ENCODE results near the gene CCL11. TPM values are rescaled to one million over a fixed set of nuclear protein-coding genes. Genes with fewer than 3 reads are reported as not detected.

The CCL11 gene
- total RNA-seq, 2 donors from 2014 or later: not detected

- Mint-ChIP-seq H3K36me3 (peaks cover 7 to 12% of the 10 kb centered on the region in 2 donors), H3K27ac (no peak overlapping the region), H3K9me3 (peaks cover 5% of the 10 kb centered on the region in 2 donors)
- DNase-seq (ENCODE audit: low spot score in 2 of 2) (no peak), ATAC-seq (no peak)
These were observed 13.5 kb downstream of the CCL11 start for GRCh38 chr17:34299027-34299426.

GRCh38 chr17:34299956-34300577 is 14.5 kb downstream of the CCL11 start:
- H3K27ac Mint-ChIP-seq: no peak overlapping the region
- H3K36me3 Mint-ChIP-seq: peaks cover 7 to 12% of the 10 kb centered on the region in 2 donors
- ATAC-seq (no peak), DNase-seq (ENCODE audit: low spot score in 2 of 2) (no peak)
- peaks cover 5% of the 10 kb centered on the region in 2 donors for H3K9me3 Mint-ChIP-seq

DNA sequence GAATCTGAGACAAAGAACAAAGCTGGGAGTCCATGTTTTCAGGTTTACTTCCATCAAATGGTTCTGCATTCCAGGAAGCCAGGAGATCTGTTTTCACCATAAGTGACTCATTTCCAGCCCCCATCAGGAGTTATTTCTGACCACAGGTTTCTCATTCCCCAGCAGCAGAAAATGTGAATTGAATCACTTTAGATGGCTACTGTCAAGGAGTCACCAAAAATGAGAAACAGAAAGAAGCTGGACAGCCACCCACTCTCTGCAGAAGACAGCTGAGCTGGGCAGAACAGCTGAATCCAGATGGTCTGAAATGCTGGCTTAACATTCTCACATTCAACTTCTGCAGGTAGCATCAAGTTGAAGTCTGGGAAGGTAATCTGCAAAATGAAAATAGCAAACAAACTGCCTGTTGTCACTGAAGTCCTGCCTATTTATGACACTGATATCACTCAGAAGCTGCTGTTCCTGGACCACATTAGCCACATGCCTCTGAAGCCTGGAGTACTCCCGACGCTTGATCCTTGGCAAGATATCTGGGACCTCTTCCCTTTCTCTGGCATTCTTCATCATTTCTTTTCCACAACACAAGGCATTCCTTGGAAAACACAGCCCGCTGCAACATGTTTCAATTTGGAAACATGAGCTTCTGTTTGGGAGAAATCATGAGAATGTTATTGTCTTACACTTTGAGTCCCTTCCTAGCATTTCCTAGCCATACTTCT is 15.3 kb downstream of the CCL11 start:
- peak in 1 of 2 donors; percentile 71 for ATAC-seq
- Mint-ChIP-seq H3K9me3 (peaks cover 5% of the 10 kb centered on the region in 2 donors), H3K36me3 (peaks cover 7 to 12% of the 10 kb centered on the region in 2 donors), H3K27ac (no peak overlapping the region)
- DNase-seq (ENCODE audit: low spot score in 2 of 2): no peak

DNA sequence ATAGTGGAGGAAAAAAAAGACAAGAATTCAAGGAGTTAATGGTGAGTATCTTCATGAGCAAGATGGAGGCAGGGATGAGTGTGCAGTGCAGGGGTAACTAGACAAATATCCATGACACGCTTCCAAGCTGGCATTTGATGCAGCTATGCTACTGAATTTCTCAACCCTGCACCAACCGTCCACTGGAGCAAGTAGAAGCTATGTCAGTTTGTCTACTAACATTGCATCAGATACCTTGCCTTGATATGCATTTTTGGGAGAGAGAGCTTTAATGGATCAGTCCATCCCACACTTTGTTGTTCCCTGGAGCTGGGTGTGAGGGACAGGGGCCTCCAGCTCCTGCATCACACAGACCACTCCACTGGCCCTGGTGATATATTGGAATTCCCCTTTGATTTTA is 16.4 kb downstream of the CCL11 start:
- ATAC-seq: no peak
- Mint-ChIP-seq H3K9me3 (peaks cover 5% of the 10 kb centered on the region in 2 donors), H3K27ac (no peak overlapping the region), H3K36me3 (peaks cover 7 to 12% of the 10 kb centered on the region in 2 donors)
- DNase-seq (ENCODE audit: low spot score in 2 of 2): no peak

- DNase-seq (ENCODE audit: low spot score in 2 of 2): no peak
These were observed 17.1 kb downstream of the CCL11 start for GRCh38 chr17:34302636-34303035.

DNA sequence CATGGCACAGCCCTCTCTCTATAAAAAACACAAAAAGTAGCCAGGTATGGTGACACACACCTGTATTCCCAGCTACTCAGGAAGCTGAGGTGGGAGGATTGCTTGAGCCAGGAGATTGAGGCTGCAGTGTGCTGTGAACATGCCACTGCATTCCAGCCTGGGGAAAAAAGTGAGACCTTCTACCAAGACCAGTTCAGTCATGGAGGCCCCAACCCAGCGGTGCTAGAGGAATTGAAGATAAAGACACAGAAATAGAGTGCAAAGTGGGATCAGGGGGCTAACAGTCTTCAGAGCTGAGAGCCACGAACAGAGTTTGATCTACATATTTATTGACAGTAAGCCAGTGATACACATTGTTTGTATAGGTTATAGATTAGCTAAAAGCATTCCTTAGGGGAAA is 18.1 kb downstream of the CCL11 start:
- H3K27ac Mint-ChIP-seq: no peak overlapping the region
- ATAC-seq (no peak), DNase-seq (ENCODE audit: low spot score in 2 of 2) (no peak)
- H3K9me3 Mint-ChIP-seq: peaks cover under 1% of the 10 kb centered on the region in 2 donors
- peaks cover 2 to 6% of the 10 kb centered on the region in 2 donors for H3K36me3 Mint-ChIP-seq

More at GRCh38 chr17:34302636-34303035, 17.1 kb downstream of the CCL11 start:
- peaks cover 7 to 12% of the 10 kb centered on the region in 2 donors for H3K36me3 Mint-ChIP-seq
- no peak for ATAC-seq
- H3K9me3 Mint-ChIP-seq: peaks cover 5% of the 10 kb centered on the region in 2 donors
- H3K27ac Mint-ChIP-seq: no peak overlapping the region

DNA sequence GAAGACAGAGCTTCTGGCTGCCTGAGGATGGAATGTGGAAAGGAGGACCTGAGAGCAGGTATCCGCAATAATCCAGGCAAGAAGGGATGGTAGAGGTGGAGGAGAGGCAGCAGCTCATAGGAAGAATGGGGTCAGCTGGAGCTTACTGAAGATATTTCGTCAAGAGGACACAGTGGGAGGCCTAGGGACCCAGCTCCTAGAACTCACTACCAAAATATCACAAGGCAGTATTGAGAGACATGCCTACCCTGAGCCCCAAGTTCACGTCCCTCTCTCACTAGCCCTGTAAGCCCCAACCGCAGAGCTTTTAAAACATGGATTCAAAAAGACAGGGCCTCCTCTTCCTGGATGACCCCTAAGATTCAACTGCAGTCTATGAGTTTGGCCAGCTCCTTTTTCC is 19.5 kb downstream of the CCL11 start:
- no peak for ATAC-seq
- H3K9me3 Mint-ChIP-seq: no peaks in the 10 kb centered on the region

GRCh38 chr17:34305606-34306005 is 20.1 kb downstream of the CCL11 start:
- H3K27ac Mint-ChIP-seq: peak overlapping the region in 1 of 2 donors; percentile 77
- no peaks in the 10 kb centered on the region for H3K36me3 Mint-ChIP-seq
- no peaks in the 10 kb centered on the region for H3K9me3 Mint-ChIP-seq
- ATAC-seq (no peak), DNase-seq (ENCODE audit: low spot score in 2 of 2) (no peak)

More for the DNA sequence above, 19.5 kb downstream of the CCL11 start:
- Mint-ChIP-seq H3K36me3 (no peaks in the 10 kb centered on the region), H3K27ac (no peak overlapping the region)
- DNase-seq (ENCODE audit: low spot score in 2 of 2): no peak

DNA sequence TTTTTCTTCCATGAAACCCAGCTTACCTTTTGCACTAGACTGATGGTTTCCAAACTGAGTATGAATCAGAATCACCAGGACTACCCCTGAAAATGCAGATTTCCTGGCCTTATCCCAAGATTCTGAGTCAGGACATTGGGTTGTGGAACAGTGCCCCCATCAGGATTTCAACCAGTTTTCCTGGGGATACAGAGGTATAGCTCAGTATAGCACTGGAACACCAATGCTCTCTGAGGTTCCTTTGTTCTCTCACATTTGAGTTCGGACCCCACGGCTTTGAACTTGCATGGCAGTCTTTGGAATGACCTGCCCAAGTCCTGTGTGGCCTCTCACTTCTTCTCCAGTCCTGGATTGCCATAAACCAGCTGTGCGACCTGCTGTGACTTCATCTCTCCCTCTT is 20.9 kb downstream of the CCL11 start:
- no peak overlapping the region for H3K27ac Mint-ChIP-seq
- ATAC-seq (no peak), DNase-seq (ENCODE audit: low spot score in 2 of 2) (no peak)
- no peaks in the 10 kb centered on the region for H3K9me3 Mint-ChIP-seq
- H3K36me3 Mint-ChIP-seq: no peaks in the 10 kb centered on the region

GRCh38 chr17:34307110-34307509 is 21.6 kb downstream of the CCL11 start:
- H3K27ac Mint-ChIP-seq: no peak overlapping the region
- no peaks in the 10 kb centered on the region for H3K9me3 Mint-ChIP-seq
- ATAC-seq (peak in 1 of 2 donors; percentile 71), DNase-seq (ENCODE audit: low spot score in 2 of 2) (no peak)
- no peaks in the 10 kb centered on the region for H3K36me3 Mint-ChIP-seq

DNA sequence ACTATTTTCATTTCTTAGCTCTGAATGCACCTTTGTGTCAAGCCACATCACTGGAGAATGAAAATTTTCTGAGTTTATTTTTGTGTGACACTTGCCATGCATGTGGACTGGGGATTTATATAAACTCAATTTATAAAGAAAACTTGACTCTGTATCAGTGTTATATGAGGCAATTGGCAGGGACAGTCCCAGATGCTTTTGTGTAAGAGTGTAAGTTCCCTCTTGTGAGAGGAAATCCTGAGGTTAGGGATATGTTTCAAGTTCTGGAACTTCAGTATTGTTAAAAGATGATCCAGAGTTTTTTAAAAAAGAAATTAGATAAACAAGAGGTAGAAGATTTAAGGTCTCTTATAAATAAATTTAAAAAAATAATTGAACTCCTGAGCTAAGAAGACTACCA is 22.8 kb downstream of the CCL11 start:
- Mint-ChIP-seq H3K27ac (no peak overlapping the region), H3K9me3 (no peaks in the 10 kb centered on the region), H3K36me3 (no peaks in the 10 kb centered on the region)
- ATAC-seq (no peak), DNase-seq (ENCODE audit: low spot score in 2 of 2) (no peak)

DNA sequence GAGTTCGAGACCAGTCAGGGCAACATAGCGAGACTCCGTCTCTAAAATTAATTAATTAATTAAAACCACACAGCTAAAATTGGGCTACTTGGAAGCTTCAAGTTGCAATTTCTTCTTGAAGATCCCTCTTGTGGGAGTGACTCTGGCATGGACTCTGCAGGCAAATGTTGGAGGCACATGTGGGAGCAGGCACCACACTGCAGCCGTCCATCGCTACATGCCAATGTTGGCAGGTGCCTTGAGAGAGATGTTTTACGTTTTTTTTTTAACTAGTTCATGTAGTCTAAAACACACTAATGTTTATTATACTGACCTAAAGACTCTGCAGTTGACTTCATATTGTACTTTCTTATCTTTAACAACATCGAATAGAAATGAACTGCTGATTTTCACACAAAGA is 25.7 kb downstream of the CCL11 start:
- Mint-ChIP-seq H3K27ac (no peak overlapping the region), H3K36me3 (no peaks in the 10 kb centered on the region), H3K9me3 (no peaks in the 10 kb centered on the region)
- ATAC-seq (no peak), DNase-seq (ENCODE audit: low spot score in 2 of 2) (no peak)

DNA sequence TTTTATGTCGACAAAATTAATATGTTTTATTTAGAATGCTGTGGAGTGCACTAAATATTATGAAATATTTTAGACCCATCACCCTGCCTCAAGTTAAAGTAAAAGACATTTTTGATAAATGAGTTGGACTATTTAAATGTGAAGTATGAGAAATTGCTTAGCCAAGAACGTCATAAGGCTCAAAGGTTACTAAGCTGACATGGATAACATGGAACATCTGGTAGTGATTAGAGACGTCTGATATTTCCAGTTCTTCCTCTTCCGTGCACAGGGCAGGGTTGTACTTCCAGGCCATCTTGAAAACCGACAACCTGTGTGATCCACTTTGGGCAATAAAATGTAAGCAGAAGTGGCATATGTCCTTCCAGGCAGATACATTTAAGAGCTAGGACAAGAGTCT is 26.5 kb downstream of the CCL11 start:
- Mint-ChIP-seq H3K9me3 (no peaks in the 10 kb centered on the region), H3K27ac (no peak overlapping the region), H3K36me3 (no peaks in the 10 kb centered on the region)
- ATAC-seq (no peak), DNase-seq (ENCODE audit: low spot score in 2 of 2) (no peak)

DNA sequence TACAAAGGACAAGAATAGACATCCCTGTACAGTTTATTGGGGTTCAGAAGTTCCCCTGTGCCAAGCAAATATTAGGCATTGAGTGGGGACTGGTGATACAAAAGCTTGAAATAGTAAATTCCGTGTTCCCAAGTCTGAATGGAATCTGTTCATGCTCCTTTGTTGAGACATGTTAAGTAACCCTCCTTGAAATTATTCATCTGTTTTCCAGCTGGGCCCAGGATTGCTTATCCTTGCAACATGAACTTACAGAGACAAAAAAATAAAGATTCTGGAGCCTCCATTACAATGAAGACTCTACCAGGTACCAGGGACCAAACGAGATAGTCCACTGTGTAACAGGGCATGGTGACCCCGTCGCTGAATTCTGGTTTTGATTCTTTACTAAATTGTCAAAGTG is 27.6 kb downstream of the CCL11 start:
- ATAC-seq (no peak), DNase-seq (ENCODE audit: low spot score in 2 of 2) (no peak)
- H3K36me3 Mint-ChIP-seq: no peaks in the 10 kb centered on the region
- peaks cover 0 to 4% of the 10 kb centered on the region in 2 donors for H3K9me3 Mint-ChIP-seq
- no peak overlapping the region for H3K27ac Mint-ChIP-seq

DNA sequence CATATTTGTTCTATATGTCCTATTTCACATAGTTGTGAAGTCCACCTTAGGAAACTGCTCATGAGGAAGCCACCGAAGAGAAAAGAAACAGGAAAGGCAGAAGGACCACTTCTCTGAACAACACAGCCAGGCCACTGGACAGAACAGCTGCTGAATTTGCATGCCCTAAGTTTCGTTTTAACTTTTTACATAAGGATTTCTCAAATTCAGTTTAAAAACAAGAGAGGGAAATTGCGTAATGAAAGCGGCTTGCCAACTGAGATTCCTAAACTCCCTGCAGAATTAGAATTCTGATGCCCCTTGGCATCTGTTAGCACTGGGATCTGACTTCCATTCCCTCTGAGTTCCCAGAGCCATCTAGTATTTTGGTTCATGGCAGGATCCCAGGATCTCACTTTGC is 28.7 kb downstream of the CCL11 start:
- ATAC-seq: no peak
- Mint-ChIP-seq H3K9me3 (peaks cover 0 to 4% of the 10 kb centered on the region in 2 donors), H3K36me3 (no peaks in the 10 kb centered on the region), H3K27ac (no peak overlapping the region)
- DNase-seq (ENCODE audit: low spot score in 2 of 2): no peak

- no peaks in the 10 kb centered on the region for H3K36me3 Mint-ChIP-seq
- ATAC-seq (no peak), DNase-seq (ENCODE audit: low spot score in 2 of 2) (no peak)
- H3K9me3 Mint-ChIP-seq: peaks cover 0 to 4% of the 10 kb centered on the region in 2 donors
- no peak overlapping the region for H3K27ac Mint-ChIP-seq
These were observed 32.9 kb downstream of the CCL11 start for GRCh38 chr17:34318474-34318873.

- no peak for DNase-seq (ENCODE audit: low spot score in 2 of 2)
- no peak for ATAC-seq
- H3K36me3 Mint-ChIP-seq: no peaks in the 10 kb centered on the region
- H3K27ac Mint-ChIP-seq: no peak within 1 kb of the TSS
- peaks cover 0 to 4% of the 10 kb centered on the region in 2 donors for H3K9me3 Mint-ChIP-seq
These were observed 33.5 kb downstream of the CCL11 start, which contains the start of gene CCL8 for GRCh38 chr17:34319039-34319483. TSS of gene CCL8 (plus strand) at chr17:34319435. CDS start at chr17:34319502, 67 bp downstream.

DNA sequence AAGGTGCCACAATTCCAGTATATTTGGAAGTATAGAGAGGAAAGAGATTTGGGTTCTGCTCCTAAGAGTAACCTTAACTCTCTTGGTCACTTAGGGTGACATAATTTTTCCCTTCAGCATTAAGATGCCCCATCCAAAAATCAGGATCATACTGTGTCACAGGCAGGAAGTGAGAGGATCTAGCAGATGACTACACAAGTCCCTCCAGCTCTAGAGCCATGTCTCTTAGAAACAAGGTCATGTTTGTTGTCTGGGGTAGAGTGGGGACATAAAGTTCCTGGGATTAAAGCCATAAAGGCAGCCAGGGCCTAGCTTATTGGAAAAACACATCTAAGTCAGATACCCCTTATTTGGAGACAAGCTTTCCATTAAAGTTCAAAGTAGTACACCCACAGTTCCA is 36.4 kb downstream of the CCL11 start:
- Mint-ChIP-seq H3K9me3 (peaks cover 10% of the 10 kb centered on the region in 2 donors), H3K27ac (no peak overlapping the region), H3K36me3 (peaks cover 7 to 12% of the 10 kb centered on the region in 2 donors)
- no peak for DNase-seq (ENCODE audit: low spot score in 2 of 2)
- no peak for ATAC-seq

All from activated naive CD4-positive, alpha-beta T cell treated with anti-CD3 and anti-CD28 coated beads, Interleukin-2, amount 50 U/mL, for 72 hours (primary cell).